Loucy (cell line): ENCODE data around the gene FBXW12.

Experiments used
- H2AFZ ChIP-seq: fragments of 200-600 bp; sonication (generic); 2 replicates; pipeline ENCODE4 v1.6.0; 2016; ENCODE audit warnings: antibody characterized with exemption, mild to moderate bottlenecking, low read length, moderate library complexity
- H3F3A ChIP-seq: fragments of 200-600 bp; 2 replicates; pipeline ENCODE4 v1.6.0; 2016; ENCODE audit warnings: antibody characterized with exemption, low read depth, mild to moderate bottlenecking
- H3K27me3 ChIP-seq: fragments of 200-600 bp; sonication (generic); 2 replicates; pipeline ENCODE4 v1.6.1; 2014; ENCODE audit warnings: low read length, mild to moderate bottlenecking; ENCODE audit not compliant: insufficient read depth, poor library complexity, severe bottlenecking
- H3K36me3 ChIP-seq: fragments of 200-600 bp; sonication (generic); 2 replicates; pipeline ENCODE4 v1.6.1; 2016; ENCODE audit warnings: low read length; ENCODE audit not compliant: insufficient read depth
- H3K4me1 ChIP-seq: fragments of 200-600 bp; sonication (generic); 2 replicates; pipeline ENCODE4 v1.5.1; 2014; ENCODE audit warnings: low read length, mild to moderate bottlenecking; ENCODE audit not compliant: insufficient read depth, poor library complexity, severe bottlenecking
- H3K4me2 ChIP-seq: fragments of 200-600 bp; sonication (generic); 2 replicates; pipeline ENCODE4 v1.6.0; 2014; ENCODE audit warnings: antibody characterized with exemption, low read length, low read depth, mild to moderate bottlenecking; ENCODE audit not compliant: poor library complexity, severe bottlenecking
- H3K4me3 ChIP-seq: fragments of 200-600 bp; sonication (generic); 2 replicates; pipeline ENCODE4 v1.5.1; 2014; ENCODE audit warnings: low read length, mild to moderate bottlenecking, mixed read lengths; ENCODE audit not compliant: poor library complexity, severe bottlenecking
- H3K79me2 ChIP-seq: fragments of 200-600 bp; sonication (generic); 2 replicates; pipeline ENCODE4 v1.6.1; 2014; ENCODE audit warnings: low read length; ENCODE audit not compliant: insufficient read depth
- H3K9ac ChIP-seq: fragments of 200-600 bp; sonication (generic); 2 replicates; pipeline ENCODE4 v1.6.0; 2014; ENCODE audit warnings: mild to moderate bottlenecking, low read depth, low read length, moderate library complexity; ENCODE audit not compliant: poor library complexity, severe bottlenecking
- H3K9me2 ChIP-seq: fragments of 200-600 bp; sonication (generic); replicated peaks from 2 replicates; pipeline ENCODE4 v1.6.1; 2016; ENCODE audit warnings: low read depth, low read length, mixed read lengths
- H3K9me3 ChIP-seq: fragments of 200-600 bp; sonication (generic); 2 replicates; pipeline ENCODE4 v1.6.1; 2014; ENCODE audit warnings: mild to moderate bottlenecking, antibody characterized with exemption, low read length, low read depth; ENCODE audit not compliant: insufficient read depth
- H4K20me1 ChIP-seq: fragments of 200-600 bp; sonication (generic); 2 replicates; pipeline ENCODE4 v1.6.0; 2014; ENCODE audit warnings: antibody characterized with exemption, low read length, mild to moderate bottlenecking; ENCODE audit not compliant: insufficient read depth, poor library complexity, severe bottlenecking
- CTCF ChIP-seq: fragments of 200-600 bp; sonication (generic); conservative IDR thresholded peaks from 2 replicates; pipeline ENCODE4 v1.5.1; 2014; ENCODE audit warnings: mild to moderate bottlenecking, antibody characterized with exemption, low read length
- EZH2phosphoT487 ChIP-seq: fragments of 200-600 bp; IDR thresholded peaks from 2 replicates; pipeline ENCODE4 v1.6.1; 2018; ENCODE audit warnings: antibody characterized with exemption, mild to moderate bottlenecking, moderate library complexity, borderline replicate concordance

Gene FBXW12

GRCh38 chr3:48353987-48354386, 18.0 kb upstream of the FBXW12 start:
- Histone ChIP-seq H4K20me1 (no peaks in the 10 kb centered on the region), H3K9me2 (no peaks in the 10 kb centered on the region), H3K27me3 (peaks cover 8% of the 10 kb centered on the region), H3K9ac (no peak overlapping the region), H3K36me3 (no peaks in the 10 kb centered on the region), H2AFZ (no peak overlapping the region), H3F3A (no peaks in the 10 kb centered on the region), H3K79me2 (no peaks in the 10 kb centered on the region), H3K4me2 (no peak overlapping the region), H3K4me1 (no peaks in the 10 kb centered on the region), H3K9me3 (no peaks in the 10 kb centered on the region; the same call in 1 of the 2 replicates), H3K4me3 (no peak overlapping the region)
- TF ChIP-seq CTCF (no peak), EZH2phosphoT487 (no peak)

GRCh38 chr3:48356419-48356818, 15.6 kb upstream of the FBXW12 start:
- no peaks in the 10 kb centered on the region for H3K9me2 ChIP-seq
- no peaks in the 10 kb centered on the region for H3K36me3 ChIP-seq
- no peaks in the 10 kb centered on the region for H3K27me3 ChIP-seq
- H3F3A ChIP-seq: no peaks in the 10 kb centered on the region
- no peak overlapping the region for H3K9ac ChIP-seq
- H4K20me1 ChIP-seq: no peaks in the 10 kb centered on the region
- H3K9me3 ChIP-seq: no peaks in the 10 kb centered on the region; the same call in 1 of the 2 replicates
- H3K4me1 ChIP-seq: no peaks in the 10 kb centered on the region
- H2AFZ ChIP-seq: no peak overlapping the region
- H3K79me2 ChIP-seq: no peaks in the 10 kb centered on the region
- no peak for TF ChIP-seq EZH2phosphoT487
- no peak for TF ChIP-seq CTCF
- H3K4me2 ChIP-seq: no peak overlapping the region
- no peak overlapping the region for H3K4me3 ChIP-seq

GRCh38 chr3:48361928-48362327, 10.1 kb upstream of the FBXW12 start:
- no peaks in the 10 kb centered on the region for H4K20me1 ChIP-seq

More at GRCh38 chr3:48361928-48362327, 10.1 kb upstream of the FBXW12 start:
- Histone ChIP-seq H3K27me3 (no peaks in the 10 kb centered on the region), H2AFZ (no peak overlapping the region), H3K9me2 (no peaks in the 10 kb centered on the region), H3K79me2 (no peaks in the 10 kb centered on the region), H3K9ac (no peak overlapping the region), H3K36me3 (no peaks in the 10 kb centered on the region; the same call in 1 of the 2 replicates), H3K4me1 (no peaks in the 10 kb centered on the region), H3K4me2 (no peak overlapping the region), H3K4me3 (no peak overlapping the region), H3K9me3 (peaks cover 6% of the 10 kb centered on the region; the same call in 1 of the 2 replicates), H3F3A (no peaks in the 10 kb centered on the region)
- TF ChIP-seq EZH2phosphoT487 (no peak), CTCF (no peak)
